PFSK-1 (cell line): ENCODE data around the gene SND1.

ENCODE experiments used
- POLR2AphosphoS5 ChIP-seq: IDR thresholded peaks from 2 replicates; pipeline ENCODE4 v1.6.1; 2012; ENCODE audit warnings: low read depth, mild to moderate bottlenecking, control low read depth, low read length, moderate library complexity
- REST ChIP-seq, 2 experiments: IDR thresholded peaks; 2 replicates each; pipeline versions ENCODE4 v1.6.1 to v1.8.0; 2011 to 2012; ENCODE audit warnings: low read depth in 2 of 2, low read length in 2 of 2, control low read depth in 1 of 2, inconsistent platforms in 1 of 2, mild to moderate bottlenecking in 1 of 2, moderate library complexity in 1 of 2; ENCODE audit not compliant: insufficient read depth in 1 of 2
- SIN3A ChIP-seq: IDR thresholded peaks from 2 replicates; pipeline ENCODE4 v1.6.1; 2012; ENCODE audit warnings: mild to moderate bottlenecking, low read length, moderate library complexity, borderline replicate concordance; ENCODE audit not compliant: insufficient read depth
- TAF1 ChIP-seq: IDR thresholded peaks from 2 replicates; pipeline ENCODE4 v1.6.1; 2012; ENCODE audit warnings: low read length, control low read depth, borderline replicate concordance; ENCODE audit not compliant: insufficient read depth

DNA sequence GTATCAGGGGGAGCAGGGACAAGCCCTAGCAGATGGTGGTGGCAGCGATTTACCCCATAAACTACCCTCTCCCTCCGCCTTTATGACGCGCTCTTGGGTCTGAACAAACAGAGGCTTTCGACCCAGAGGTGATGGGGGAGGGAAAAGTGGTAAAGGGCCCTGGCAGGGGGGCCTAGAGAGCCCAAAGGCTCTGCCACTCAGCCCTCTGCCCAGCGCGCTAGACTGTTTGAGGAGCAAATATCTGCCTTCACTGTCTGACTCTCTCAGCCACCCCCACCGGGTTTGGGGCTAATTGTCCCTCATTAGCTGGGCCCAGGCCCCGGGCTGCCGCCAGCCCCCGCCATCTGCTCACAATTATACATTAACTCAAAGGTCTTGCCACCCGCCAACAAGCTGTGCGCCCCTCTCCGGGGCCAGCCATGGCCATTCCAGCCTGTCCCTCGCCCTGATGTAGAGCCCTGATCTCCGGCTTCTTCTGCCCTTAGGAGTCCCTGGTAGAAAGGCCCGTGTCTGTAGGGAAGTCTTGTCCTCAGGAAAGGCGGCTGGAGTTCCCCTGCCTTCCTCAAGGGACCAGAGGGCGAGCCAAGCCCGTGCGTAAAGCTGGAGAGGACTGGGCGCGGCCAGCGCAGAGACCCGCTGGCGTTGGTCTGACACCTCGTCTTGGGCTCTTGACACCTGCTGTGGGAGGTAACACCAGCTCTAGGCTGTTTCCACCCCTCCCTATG is 32.2 kb upstream of the SND1 start:
- TF ChIP-seq TAF1, result no peak
- TF ChIP-seq REST (IDR thresholded peaks at IDR 0.05; ENCODE audit: insufficient read depth in 1 of 2, low read depth in 2 of 2, low read length in 2 of 2), result no peak
- TF ChIP-seq POLR2AphosphoS5, result no peak
- TF ChIP-seq SIN3A, result no peak
